Stomach (tissue), 9 donors: ENCODE measurements around the gene ARHGAP22. TPM values are rescaled to one million over a fixed set of nuclear protein-coding genes. Genes with fewer than 3 reads are reported as not detected.
A peak's percentile ranks its signal among the peaks of the same experiment; 100 is the strongest.

Source experiments
- DNase-seq, 2 donors: peaks; one replicate each; pipeline versions ENCODE4 v3.0.0 to v3.0.0-alpha.2; 2013 to 2019
- H3K27ac ChIP-seq, 5 donors: fragments of 200-600 bp in 4 of 5; sonication (generic) in 4 of 5; one replicate each; pipeline ENCODE4 v1.5.1; 2013 to 2019; ENCODE audit warnings: mild to moderate bottlenecking in 1 of 5, moderate library complexity in 1 of 5
- H3K27me3 ChIP-seq, 3 donors: fragments of 200-600 bp; sonication (generic); one replicate each; pipeline ENCODE4 v1.5.1; 2017 to 2019; ENCODE audit warnings: mixed run types in 1 of 3
- H3K36me3 ChIP-seq, 4 donors: fragments of 200-600 bp; sonication (generic); 1 replicate in 3 of 4; 2 replicates in 1 of 4; pipeline ENCODE4 v1.5.1; 2016 to 2019
- H3K4me1 ChIP-seq, 4 donors: fragments of 200-600 bp; sonication (generic); one replicate each; pipeline ENCODE4 v1.5.1; 2016 to 2019
- H3K4me3 ChIP-seq, 4 donors: fragments of 200-600 bp; sonication (generic) in 3 of 4; one replicate each; pipeline ENCODE4 v1.5.1; 2016 to 2019; ENCODE audit warnings: mild to moderate bottlenecking in 1 of 4
- H3K9me3 ChIP-seq, 4 donors: fragments of 200-600 bp; sonication (generic); one replicate each; pipeline ENCODE4 v1.5.1; 2016 to 2019
- CTCF ChIP-seq, 7 experiments: fragments of 450-650 bp in 4 of 7; fragments of 200-600 bp in 3 of 7; sonication (generic) in 3 of 7; IDR thresholded peaks; one replicate each; pipeline ENCODE4 v1.5.1; 2016 to 2019; ENCODE audit warnings: antibody characterized with exemption in 7 of 7, control low read depth in 2 of 7, mild to moderate bottlenecking in 1 of 7
- EP300 ChIP-seq: sonication (generic); formaldehyde crosslinking; IDR thresholded peaks from one replicate; pipeline ENCODE4 v1.6.1; 2017; ENCODE audit warnings: antibody characterized with exemption
- POLR2A ChIP-seq, 4 donors: fragments of 450-650 bp; IDR thresholded peaks; one replicate each; pipeline ENCODE4 v1.6.1; 2016; ENCODE audit warnings: antibody characterized with exemption in 4 of 4, control low read depth in 2 of 4, mild to moderate bottlenecking in 1 of 4, moderate library complexity in 1 of 4
- POLR2AphosphoS5 ChIP-seq, 3 donors: sonication (generic); formaldehyde crosslinking; IDR thresholded peaks; one replicate each; pipeline ENCODE4 v1.6.1; 2016; ENCODE audit warnings: antibody characterized with exemption in 3 of 3
- WGBS, 5 donors: extraction: QIAGEN DNeasy Blood & Tissue Kit in 3 of 5; methylation state at CpG; one replicate each; pipeline versions ENCODE4 v1.1.5 to v1.1.7; 2013 to 2018; 5-methylcytosine and 5-hydroxymethylcytosine counted together
- intact Hi-C: fragments of 100-400 bp; cut with DNase I; formaldehyde crosslinking; loops from one replicate; pipeline ENCODE4 v1.15.1; 2023; ENCODE audit warnings: low total_unique reads
- polyA plus RNA-seq, 3 donors: library from polyadenylated mRNA; stranded (reverse); fragments of 200-250 nt; gene quantifications; one replicate each; pipeline ENCODE4 v1.2.3, GENCODE V29; 2013
- total RNA-seq, 5 donors: library from RNA; depleted of rRNA; stranded (reverse); fragments of >200 nt; gene quantifications; one replicate each; pipeline versions ENCODE4 v1.1.0 to v1.2.3, GENCODE V29; 2014 to 2016
- donor health status: healthy with polysubstance abuse.
- donor health status: Bipolar disorder and iron deficiency.
- donor health status: healthy.

Gene ARHGAP22
- total and polyA plus RNA-seq, 8 donors = 1.3 to 28.6 (median 2.2) TPM; not detected in 1

- Histone ChIP-seq H3K4me1 (no peaks in the 10 kb centered on the region), H3K36me3 (no peaks in the 10 kb centered on the region), H3K9me3 (peaks cover 0 to 4% (median 0%) of the 10 kb centered on the region in 4 donors), H3K4me3 (no peak overlapping the region), H3K27ac (no peak overlapping the region), H3K27me3 (no peaks in the 10 kb centered on the region)
- intact Hi-C loops = no loop called here
- no peak for TF ChIP-seq POLR2A (IDR thresholded peaks at IDR 0.05)
- no peak for TF ChIP-seq POLR2AphosphoS5 (IDR thresholded peaks at IDR 0.05)
- TF ChIP-seq EP300 = no peak
- 72 to 94% (median 85%) methylated on average over 1 of the region's 1 CpG for WGBS, 5 donors
- DNase-seq = no peak
These were observed 20.9 kb upstream of the ARHGAP22 start for GRCh38 chr10:48625826-48626134.

GRCh38 chr10:48623607-48624132 lies 18.8 kb upstream of the ARHGAP22 start:
- Histone ChIP-seq H3K27me3 (no peaks in the 10 kb centered on the region), H3K9me3 (peaks cover 0 to 4% (median 0%) of the 10 kb centered on the region in 4 donors), H3K4me3 (no peak overlapping the region), H3K27ac (peak overlapping the region in 1 of 5 donors; percentile 4), H3K4me1 (no peaks in the 10 kb centered on the region), H3K36me3 (no peaks in the 10 kb centered on the region)
- TF ChIP-seq POLR2A (IDR thresholded peaks at IDR 0.05) (no peak), EP300 (no peak), CTCF (IDR thresholded peaks at IDR 0.05) (no peak), POLR2AphosphoS5 (IDR thresholded peaks at IDR 0.05) (no peak)
- DNase-seq = no peak
- intact Hi-C loops = no loop called here
- 60 to 79% (median 75%) methylated on average over 5 of the region's 5 CpGs for WGBS, 5 donors

GRCh38 chr10:48623009-48623408 lies 18.1 kb upstream of the ARHGAP22 start:
- Histone ChIP-seq H3K4me3 (no peak overlapping the region), H3K27me3 (no peaks in the 10 kb centered on the region), H3K27ac (no peak overlapping the region), H3K9me3 (peaks cover 0 to 4% (median 0%) of the 10 kb centered on the region in 4 donors), H3K36me3 (no peaks in the 10 kb centered on the region), H3K4me1 (no peaks in the 10 kb centered on the region)
- WGBS, 5 donors = 86 to 96% (median 90%) methylated on average over 3 of the region's 3 CpGs
- no peak for DNase-seq
- intact Hi-C loops = no loop called here
- TF ChIP-seq POLR2A (IDR thresholded peaks at IDR 0.05) (no peak), CTCF (IDR thresholded peaks at IDR 0.05) (no peak), POLR2AphosphoS5 (IDR thresholded peaks at IDR 0.05) (no peak), EP300 (no peak)

- Histone ChIP-seq H3K27me3 (no peaks in the 10 kb centered on the region), H3K4me1 (no peaks in the 10 kb centered on the region), H3K9me3 (peaks cover 0 to 4% (median 2%) of the 10 kb centered on the region in 4 donors), H3K4me3 (no peak overlapping the region), H3K36me3 (no peaks in the 10 kb centered on the region), H3K27ac (no peak overlapping the region)
- 81 to 93% (median 92%) methylated on average over 2 of the region's 2 CpGs for WGBS, 5 donors
- TF ChIP-seq POLR2AphosphoS5 (IDR thresholded peaks at IDR 0.05) (no peak), CTCF (IDR thresholded peaks at IDR 0.05) (no peak), POLR2A (IDR thresholded peaks at IDR 0.05) (no peak), EP300 (no peak)
- intact Hi-C loops = no loop called here
- no peak for DNase-seq
These were observed 15.8 kb upstream of the ARHGAP22 start for GRCh38 chr10:48620719-48621118.

GRCh38 chr10:48616436-48616835 lies 11.6 kb upstream of the ARHGAP22 start:
- intact Hi-C loops = no loop called here
- no peaks in the 10 kb centered on the region for H3K4me1 ChIP-seq

More at GRCh38 chr10:48616436-48616835, 11.6 kb upstream of the ARHGAP22 start:
- TF ChIP-seq POLR2AphosphoS5 (IDR thresholded peaks at IDR 0.05) (no peak), POLR2A (IDR thresholded peaks at IDR 0.05) (no peak), EP300 (no peak), CTCF (IDR thresholded peaks at IDR 0.05) (no peak)
- Histone ChIP-seq H3K9me3 (peaks cover 0 to 7% (median 2%) of the 10 kb centered on the region in 4 donors), H3K4me3 (no peak overlapping the region), H3K27me3 (no peaks in the 10 kb centered on the region), H3K36me3 (no peaks in the 10 kb centered on the region), H3K27ac (no peak overlapping the region)
- 32 to 72% (median 45%) methylated on average over 1 of the region's 1 CpG for WGBS, 5 donors
- DNase-seq = no peak
